ENCODE results near the gene RALGPS1.

Gene RALGPS1

GRCh38 chr9:127075624-127076372 is 161.2 kb downstream of the RALGPS1 start:
- Histone ChIP-seq H3K4me3 (ENCODE audit: low read depth, low read length) (no peak overlapping the region), H3K14ac (ENCODE audit: low read length) (no peak overlapping the region), H2AK5ac (ENCODE audit: low read length) (no peak overlapping the region), H2BK12ac (ENCODE audit: low read length) (no peak overlapping the region), H3K27ac (ENCODE audit: low read depth, low read length) (no peak overlapping the region), H3K4me1 (ENCODE audit: control insufficient read depth in 1 of 2, insufficient read depth in 2 of 2, low read length in 2 of 2) (peaks cover 0 to 5% of the 10 kb centered on the region in 2 experiments), H2AFZ (ENCODE audit: insufficient read depth, low read length, poor library complexity) (no peak overlapping the region), H3K36me3 (ENCODE audit: control insufficient read depth in 1 of 2, insufficient read depth in 2 of 2, low read length in 2 of 2) (no peaks in the 10 kb centered on the region), H3K79me2 (ENCODE audit: control insufficient read depth, insufficient read depth, low read length, poor library complexity) (no peaks in the 10 kb centered on the region), H3K9ac (ENCODE audit: low read length) (no peak overlapping the region), H4K12ac (ENCODE audit: low read depth, low read length) (no peak overlapping the region), H3K79me1 (ENCODE audit: low read length) (no peaks in the 10 kb centered on the region), H3K23ac (ENCODE audit: low read length) (no peak overlapping the region), H3K4me2 (ENCODE audit: low read length) (no peak overlapping the region), H3K9me3 (ENCODE audit: insufficient read depth, low read depth, low read length) (peaks cover 1% of the 10 kb centered on the region), H3K27me3 (ENCODE audit: insufficient read depth, low read length) (no peaks in the 10 kb centered on the region), H2BK120ac (ENCODE audit: insufficient read depth, low read length, poor library complexity) (no peak overlapping the region), H3K4ac (ENCODE audit: low read depth, low read length) (no peak overlapping the region), H4K8ac (ENCODE audit: low read depth, low read length) (no peak overlapping the region), H3K18ac (ENCODE audit: low read length) (no peak overlapping the region), H4K91ac (ENCODE audit: low read depth, low read length) (no peak overlapping the region), H2BK5ac (ENCODE audit: low read depth, low read length, poor library complexity) (no peak overlapping the region)
- DNase-seq, result peak in 1 of 2 donors; percentile 80
- WGBS (ENCODE audit: extremely low coverage, insufficient coverage, insufficient read length), result no CpG with 5 or more reads among the region's 2 CpGs

- Histone ChIP-seq H4K91ac (ENCODE audit: low read depth, low read length) (no peak overlapping the region), H3K9me3 (ENCODE audit: insufficient read depth, low read depth, low read length) (peaks cover 1% of the 10 kb centered on the region), H2BK120ac (ENCODE audit: insufficient read depth, low read length, poor library complexity) (no peak overlapping the region), H3K23ac (ENCODE audit: low read length) (no peak overlapping the region), H2AFZ (ENCODE audit: insufficient read depth, low read length, poor library complexity) (no peak overlapping the region), H3K9ac (ENCODE audit: low read length) (peak overlapping the region; percentile 20), H3K79me2 (ENCODE audit: control insufficient read depth, insufficient read depth, low read length, poor library complexity) (no peaks in the 10 kb centered on the region), H3K4me2 (ENCODE audit: low read length) (no peak overlapping the region), H3K18ac (ENCODE audit: low read length) (no peak overlapping the region), H2BK12ac (ENCODE audit: low read length) (no peak overlapping the region), H3K27me3 (ENCODE audit: insufficient read depth, low read length) (no peaks in the 10 kb centered on the region), H3K4ac (ENCODE audit: low read depth, low read length) (no peak overlapping the region), H3K4me3 (ENCODE audit: low read depth, low read length) (no peak overlapping the region), H3K79me1 (ENCODE audit: low read length) (no peaks in the 10 kb centered on the region), H2AK5ac (ENCODE audit: low read length) (no peak overlapping the region), H4K12ac (ENCODE audit: low read depth, low read length) (no peak overlapping the region), H3K27ac (ENCODE audit: low read depth, low read length) (no peak overlapping the region), H3K4me1 (ENCODE audit: control insufficient read depth in 1 of 2, insufficient read depth in 2 of 2, low read length in 2 of 2) (peaks cover 0 to 5% of the 10 kb centered on the region in 2 experiments), H2BK5ac (ENCODE audit: low read depth, low read length, poor library complexity) (no peak overlapping the region), H4K8ac (ENCODE audit: low read depth, low read length) (no peak overlapping the region), H3K14ac (ENCODE audit: low read length) (no peak overlapping the region), H3K36me3 (ENCODE audit: control insufficient read depth in 1 of 2, insufficient read depth in 2 of 2, low read length in 2 of 2) (no peaks in the 10 kb centered on the region)
- no peak for DNase-seq
- WGBS (ENCODE audit: extremely low coverage, insufficient coverage, insufficient read length), result no CpG with 5 or more reads among the region's 5 CpGs
Observed at GRCh38 chr9:127076860-127077643, 162.5 kb downstream of the RALGPS1 start.

GRCh38 chr9:127077644-127077946 is 163.0 kb downstream of the RALGPS1 start:
- H3K4me3 ChIP-seq (ENCODE audit: low read depth, low read length), result no peak overlapping the region
- no peaks in the 10 kb centered on the region for H3K79me1 ChIP-seq (ENCODE audit: low read length)
- no peak overlapping the region for H3K4ac ChIP-seq (ENCODE audit: low read depth, low read length)
- DNase-seq, result no peak
- no peaks in the 10 kb centered on the region for H3K36me3 ChIP-seq (ENCODE audit: control insufficient read depth in 1 of 2, insufficient read depth in 2 of 2, low read length in 2 of 2)
- peaks cover 1% of the 10 kb centered on the region for H3K9me3 ChIP-seq (ENCODE audit: insufficient read depth, low read depth, low read length)
- no peak overlapping the region for H2BK120ac ChIP-seq (ENCODE audit: insufficient read depth, low read length, poor library complexity)
- H2BK12ac ChIP-seq (ENCODE audit: low read length), result no peak overlapping the region
- WGBS (ENCODE audit: extremely low coverage, insufficient coverage, insufficient read length), result no CpG with 5 or more reads among the region's 2 CpGs
- no peak overlapping the region for H2AK5ac ChIP-seq (ENCODE audit: low read length)
- H3K27me3 ChIP-seq (ENCODE audit: insufficient read depth, low read length), result no peaks in the 10 kb centered on the region
- no peak overlapping the region for H4K8ac ChIP-seq (ENCODE audit: low read depth, low read length)
- no peak overlapping the region for H3K27ac ChIP-seq (ENCODE audit: low read depth, low read length)
- no peak overlapping the region for H4K91ac ChIP-seq (ENCODE audit: low read depth, low read length)
- peaks cover 0 to 5% of the 10 kb centered on the region in 2 experiments for H3K4me1 ChIP-seq (ENCODE audit: control insufficient read depth in 1 of 2, insufficient read depth in 2 of 2, low read length in 2 of 2)
- H4K12ac ChIP-seq (ENCODE audit: low read depth, low read length), result no peak overlapping the region
- no peak overlapping the region for H3K23ac ChIP-seq (ENCODE audit: low read length)
- no peak overlapping the region for H3K9ac ChIP-seq (ENCODE audit: low read length)
- H3K79me2 ChIP-seq (ENCODE audit: control insufficient read depth, insufficient read depth, low read length, poor library complexity), result no peaks in the 10 kb centered on the region
- no peak overlapping the region for H2BK5ac ChIP-seq (ENCODE audit: low read depth, low read length, poor library complexity)
- no peak overlapping the region for H2AFZ ChIP-seq (ENCODE audit: insufficient read depth, low read length, poor library complexity)
- H3K14ac ChIP-seq (ENCODE audit: low read length), result no peak overlapping the region
- no peak overlapping the region for H3K18ac ChIP-seq (ENCODE audit: low read length)
- H3K4me2 ChIP-seq (ENCODE audit: low read length), result no peak overlapping the region

- H3K4ac ChIP-seq (ENCODE audit: low read depth, low read length), result no peak overlapping the region
- H3K4me3 ChIP-seq (ENCODE audit: low read depth, low read length), result no peak overlapping the region
- no peak overlapping the region for H3K4me2 ChIP-seq (ENCODE audit: low read length)
- H4K8ac ChIP-seq (ENCODE audit: low read depth, low read length), result no peak overlapping the region
- H3K36me3 ChIP-seq (ENCODE audit: control insufficient read depth in 1 of 2, insufficient read depth in 2 of 2, low read length in 2 of 2), result no peaks in the 10 kb centered on the region
- H3K18ac ChIP-seq (ENCODE audit: low read length), result no peak overlapping the region
- H2AFZ ChIP-seq (ENCODE audit: insufficient read depth, low read length, poor library complexity), result no peak overlapping the region
- peak in 1 of 2 donors; percentile 56 for DNase-seq
- H4K91ac ChIP-seq (ENCODE audit: low read depth, low read length), result no peak overlapping the region
- H3K9me3 ChIP-seq (ENCODE audit: insufficient read depth, low read depth, low read length), result peaks cover 1% of the 10 kb centered on the region
- no peaks in the 10 kb centered on the region for H3K27me3 ChIP-seq (ENCODE audit: insufficient read depth, low read length)
- no peaks in the 10 kb centered on the region for H3K79me2 ChIP-seq (ENCODE audit: control insufficient read depth, insufficient read depth, low read length, poor library complexity)
- no CpG with 5 or more reads among the region's 6 CpGs for WGBS (ENCODE audit: extremely low coverage, insufficient coverage, insufficient read length)
- no peak overlapping the region for H3K14ac ChIP-seq (ENCODE audit: low read length)
- no peak overlapping the region for H3K9ac ChIP-seq (ENCODE audit: low read length)
- H2AK5ac ChIP-seq (ENCODE audit: low read length), result no peak overlapping the region
- no peak overlapping the region for H4K12ac ChIP-seq (ENCODE audit: low read depth, low read length)
- no peak overlapping the region for H3K23ac ChIP-seq (ENCODE audit: low read length)
- no peaks in the 10 kb centered on the region for H3K79me1 ChIP-seq (ENCODE audit: low read length)
- H3K4me1 ChIP-seq (ENCODE audit: control insufficient read depth in 1 of 2, insufficient read depth in 2 of 2, low read length in 2 of 2), result peaks cover 2 to 6% of the 10 kb centered on the region in 2 experiments
- no peak overlapping the region for H2BK120ac ChIP-seq (ENCODE audit: insufficient read depth, low read length, poor library complexity)
- H3K27ac ChIP-seq (ENCODE audit: low read depth, low read length), result no peak overlapping the region
- H2BK5ac ChIP-seq (ENCODE audit: low read depth, low read length, poor library complexity), result no peak overlapping the region
- no peak overlapping the region for H2BK12ac ChIP-seq (ENCODE audit: low read length)
Observed at GRCh38 chr9:127078336-127078735, 163.8 kb downstream of the RALGPS1 start.
